ENCODE data around the gene OSBP2.

Gene OSBP2

GRCh38 chr22:30754971-30755758 lies 60.5 kb downstream of the OSBP2 start:
- TF ChIP-seq FOXP2 (optimal IDR thresholded peaks at IDR 0.05; ENCODE audit: borderline replicate concordance, extremely low read depth, extremely low read length, insufficient read depth) (no peak), TAF1 (IDR thresholded peaks at IDR 0.05; ENCODE audit: borderline replicate concordance, insufficient read depth, low read length) (no peak), POLR2AphosphoS5 (IDR thresholded peaks at IDR 0.05; ENCODE audit: low read depth, low read length) (no peak), REST (IDR thresholded peaks at IDR 0.05; ENCODE audit: insufficient read depth in 1 of 2, low read depth in 2 of 2, low read length in 2 of 2) (no peak), SIN3A (IDR thresholded peaks at IDR 0.05; ENCODE audit: borderline replicate concordance, insufficient read depth, low read length) (no peak)

- TF ChIP-seq SIN3A (IDR thresholded peaks at IDR 0.05; ENCODE audit: borderline replicate concordance, insufficient read depth, low read length) (no peak), TAF1 (IDR thresholded peaks at IDR 0.05; ENCODE audit: borderline replicate concordance, insufficient read depth, low read length) (no peak), FOXP2 (optimal IDR thresholded peaks at IDR 0.05; ENCODE audit: borderline replicate concordance, extremely low read depth, extremely low read length, insufficient read depth) (no peak), REST (IDR thresholded peaks at IDR 0.05; ENCODE audit: insufficient read depth in 1 of 2, low read depth in 2 of 2, low read length in 2 of 2) (no peak)
Measured at GRCh38 chr22:30755759-30756124, 61.1 kb downstream of the OSBP2 start.

- no peak for TF ChIP-seq TAF1 (IDR thresholded peaks at IDR 0.05; ENCODE audit: borderline replicate concordance, insufficient read depth, low read length)
- TF ChIP-seq REST (IDR thresholded peaks at IDR 0.05; ENCODE audit: insufficient read depth in 1 of 2, low read depth in 2 of 2, low read length in 2 of 2), result no peak
- no peak for TF ChIP-seq POLR2AphosphoS5 (IDR thresholded peaks at IDR 0.05; ENCODE audit: low read depth, low read length)
- TF ChIP-seq SIN3A (IDR thresholded peaks at IDR 0.05; ENCODE audit: borderline replicate concordance, insufficient read depth, low read length), result no peak
- no peak for TF ChIP-seq FOXP2 (optimal IDR thresholded peaks at IDR 0.05; ENCODE audit: borderline replicate concordance, extremely low read depth, extremely low read length, insufficient read depth)
Measured at GRCh38 chr22:30763815-30764673, 69.4 kb downstream of the OSBP2 start.

GRCh38 chr22:30767661-30768060 lies 73.0 kb downstream of the OSBP2 start:
- TF ChIP-seq TAF1 (IDR thresholded peaks at IDR 0.05; ENCODE audit: borderline replicate concordance, insufficient read depth, low read length) (no peak), POLR2AphosphoS5 (IDR thresholded peaks at IDR 0.05; ENCODE audit: low read depth, low read length) (no peak), FOXP2 (optimal IDR thresholded peaks at IDR 0.05; ENCODE audit: borderline replicate concordance, extremely low read depth, extremely low read length, insufficient read depth) (no peak), REST (IDR thresholded peaks at IDR 0.05; ENCODE audit: insufficient read depth in 1 of 2, low read depth in 2 of 2, low read length in 2 of 2) (no peak), SIN3A (IDR thresholded peaks at IDR 0.05; ENCODE audit: borderline replicate concordance, insufficient read depth, low read length) (no peak)

Data from PFSK-1 (cell line).